Measurements from ENCODE around the gene SNX33.
A peak's percentile ranks its signal among the peaks of the same experiment; 100 is the strongest.
"Not testable (repeated sequence)": the region's sequence is repeated elsewhere in the genome, so short reads cannot be mapped to it uniquely, and the experiment has no call there.

SNX33 gene

GRCh38 chr15:75702436-75702835 is 54.7 kb downstream of the SNX33 start:
- Histone ChIP-seq H3K9me2 (replicated peaks; ENCODE audit: low read depth, low read length) (no peaks in the 10 kb centered on the region), H3F3A (ENCODE audit: low read depth) (0 out of 2 replicates have a peak, but pooled peaks cover 2% of the 10 kb centered on the region), H3K4me3 (ENCODE audit: low read length, poor library complexity, severe bottlenecking) (peak overlapping the region; percentile 4), H4K20me1 (ENCODE audit: insufficient read depth, low read length, poor library complexity, severe bottlenecking) (no peaks in the 10 kb centered on the region), H3K4me1 (ENCODE audit: insufficient read depth, low read length, poor library complexity, severe bottlenecking) (peaks cover 40% of the 10 kb centered on the region), H3K36me3 (ENCODE audit: insufficient read depth, low read length) (no peaks in the 10 kb centered on the region), H3K9ac (ENCODE audit: low read depth, low read length, poor library complexity, severe bottlenecking) (peak overlapping the region; percentile 67), H3K9me3 (ENCODE audit: insufficient read depth, low read depth, low read length) (no peaks in the 10 kb centered on the region), H2AFZ (ENCODE audit: low read length) (no peak overlapping the region), H3K79me2 (ENCODE audit: insufficient read depth, low read length) (no peaks in the 10 kb centered on the region), H3K4me2 (ENCODE audit: low read depth, low read length, poor library complexity, severe bottlenecking) (peak overlapping the region; percentile 50), H3K27me3 (ENCODE audit: insufficient read depth, low read length, poor library complexity, severe bottlenecking) (no peaks in the 10 kb centered on the region)
- no peak for TF ChIP-seq CTCF (conservative IDR thresholded peaks at IDR 0.05; ENCODE audit: low read length)
- TF ChIP-seq EZH2phosphoT487 (IDR thresholded peaks at IDR 0.05; ENCODE audit: borderline replicate concordance) = no peak

- H3K27me3 ChIP-seq (ENCODE audit: insufficient read depth, low read length, poor library complexity, severe bottlenecking); H3F3A ChIP-seq (ENCODE audit: low read depth); H4K20me1 ChIP-seq (ENCODE audit: insufficient read depth, low read length, poor library complexity, severe bottlenecking); H3K9ac ChIP-seq (ENCODE audit: low read depth, low read length, poor library complexity, severe bottlenecking); H3K9me2 ChIP-seq (replicated peaks; ENCODE audit: low read depth, low read length); H3K36me3 ChIP-seq (ENCODE audit: insufficient read depth, low read length); H2AFZ ChIP-seq (ENCODE audit: low read length); H3K4me3 ChIP-seq (ENCODE audit: low read length, poor library complexity, severe bottlenecking); H3K79me2 ChIP-seq (ENCODE audit: insufficient read depth, low read length); H3K9me3 ChIP-seq (ENCODE audit: insufficient read depth, low read depth, low read length); H3K4me2 ChIP-seq (ENCODE audit: low read depth, low read length, poor library complexity, severe bottlenecking): not testable (repeated sequence)
- peaks cover 37% of the 10 kb centered on the region for H3K4me1 ChIP-seq (ENCODE audit: insufficient read depth, low read length, poor library complexity, severe bottlenecking)
These were observed 55.9 kb downstream of the SNX33 start for GRCh38 chr15:75703440-75704262.

- no peak overlapping the region for H3K9ac ChIP-seq (ENCODE audit: low read depth, low read length, poor library complexity, severe bottlenecking)
These were observed 56.5 kb downstream of the SNX33 start for GRCh38 chr15:75704263-75704615.

More at GRCh38 chr15:75704263-75704615, 56.5 kb downstream of the SNX33 start:
- Histone ChIP-seq H3F3A (ENCODE audit: low read depth) (0 out of 2 replicates have a peak, but pooled peaks cover 2% of the 10 kb centered on the region), H3K9me2 (replicated peaks; ENCODE audit: low read depth, low read length) (no peaks in the 10 kb centered on the region), H3K79me2 (ENCODE audit: insufficient read depth, low read length) (no peaks in the 10 kb centered on the region), H3K27me3 (ENCODE audit: insufficient read depth, low read length, poor library complexity, severe bottlenecking) (no peaks in the 10 kb centered on the region), H3K36me3 (ENCODE audit: insufficient read depth, low read length) (no peaks in the 10 kb centered on the region), H3K4me2 (ENCODE audit: low read depth, low read length, poor library complexity, severe bottlenecking) (no peak overlapping the region), H3K4me1 (ENCODE audit: insufficient read depth, low read length, poor library complexity, severe bottlenecking) (peaks cover 31% of the 10 kb centered on the region), H3K9me3 (ENCODE audit: insufficient read depth, low read depth, low read length) (no peaks in the 10 kb centered on the region), H3K4me3 (ENCODE audit: low read length, poor library complexity, severe bottlenecking) (no peak overlapping the region), H2AFZ (ENCODE audit: low read length) (no peak overlapping the region), H4K20me1 (ENCODE audit: insufficient read depth, low read length, poor library complexity, severe bottlenecking) (no peaks in the 10 kb centered on the region)
- no peak for TF ChIP-seq EZH2phosphoT487 (IDR thresholded peaks at IDR 0.05; ENCODE audit: borderline replicate concordance)
- no peak for TF ChIP-seq CTCF (conservative IDR thresholded peaks at IDR 0.05; ENCODE audit: low read length)

Measured in Loucy (cell line).